ENCODE results near the gene ZNF225.

- TF ChIP-seq POLR2A (IDR thresholded peaks at IDR 0.05) (no peak), CTCF (IDR thresholded peaks at IDR 0.05 in 4 of 5, conservative IDR thresholded peaks at IDR 0.05 in 1 of 5) (no peak)
Observed at GRCh38 chr19:44176590-44176989, 63.4 kb downstream of the ZNF225 start.

Measured in gastrocnemius medialis (tissue), 4 donors.